ENCODE measurements around the gene RERE. TPM values are rescaled to one million over a fixed set of nuclear protein-coding genes. Genes with fewer than 3 reads are reported as not detected.
A peak's percentile ranks its signal among the peaks of the same experiment; 100 is the strongest.

Gene RERE
- total RNA-seq, 3 donors from 2014 or later, result 99.5 to 204 (median 174) TPM

DNA sequence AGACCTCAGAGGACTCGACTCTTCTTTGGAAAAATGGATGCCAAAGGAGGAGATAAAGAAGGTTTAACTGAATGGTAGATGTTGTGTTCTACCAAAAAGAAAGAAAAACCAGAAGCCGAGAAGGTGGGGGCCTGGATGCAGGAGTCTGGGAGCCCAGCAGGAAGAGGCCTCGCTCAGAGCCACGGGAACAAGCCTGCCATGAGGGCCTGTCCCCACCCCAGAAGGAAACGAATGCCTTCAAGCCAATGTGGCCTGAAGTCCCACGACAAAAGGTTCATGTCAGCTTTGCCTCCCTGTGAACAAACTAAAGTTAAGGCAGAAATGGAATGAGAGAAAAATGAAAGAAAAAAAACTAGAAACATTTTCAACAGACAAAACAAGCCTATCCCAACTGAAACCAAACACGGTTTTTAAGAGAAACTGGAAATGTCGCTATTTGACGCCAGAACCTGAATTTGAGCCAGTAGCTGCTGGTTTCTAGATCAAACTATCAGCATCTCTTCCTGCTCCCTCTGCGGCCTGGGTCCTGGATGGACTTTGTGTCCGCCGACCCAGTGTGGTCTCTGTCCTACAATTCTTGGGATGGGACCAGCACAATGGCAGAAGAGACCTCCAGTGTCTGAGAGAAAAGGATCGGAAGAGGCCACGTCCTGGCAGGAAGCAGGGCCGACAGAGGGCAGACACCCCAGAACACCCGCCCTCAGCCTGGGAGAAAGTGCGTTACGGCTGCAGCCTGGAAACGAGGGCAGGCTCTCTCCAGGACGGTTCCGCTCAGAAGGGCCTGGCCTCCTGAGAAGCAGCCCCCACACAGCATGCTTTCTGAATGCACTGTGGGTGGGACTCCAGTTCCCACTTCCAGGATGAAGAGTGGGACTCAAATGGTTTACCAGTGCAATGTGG is 464.3 kb downstream of the RERE start:
- Histone ChIP-seq H3K9me3 (no peaks in the 10 kb centered on the region), H3K4me3 (no peak overlapping the region), H3K36me3 (ENCODE audit: low read depth) (peaks cover 24% of the 10 kb centered on the region), H3K4me1 (ENCODE audit: low read depth) (no peaks in the 10 kb centered on the region)
- intact Hi-C loops (cut with DNase I, micrococcal nuclease), result no loop called here
- DNase-seq (no peak), ATAC-seq (no peak)
- TF ChIP-seq, protein P1, sequence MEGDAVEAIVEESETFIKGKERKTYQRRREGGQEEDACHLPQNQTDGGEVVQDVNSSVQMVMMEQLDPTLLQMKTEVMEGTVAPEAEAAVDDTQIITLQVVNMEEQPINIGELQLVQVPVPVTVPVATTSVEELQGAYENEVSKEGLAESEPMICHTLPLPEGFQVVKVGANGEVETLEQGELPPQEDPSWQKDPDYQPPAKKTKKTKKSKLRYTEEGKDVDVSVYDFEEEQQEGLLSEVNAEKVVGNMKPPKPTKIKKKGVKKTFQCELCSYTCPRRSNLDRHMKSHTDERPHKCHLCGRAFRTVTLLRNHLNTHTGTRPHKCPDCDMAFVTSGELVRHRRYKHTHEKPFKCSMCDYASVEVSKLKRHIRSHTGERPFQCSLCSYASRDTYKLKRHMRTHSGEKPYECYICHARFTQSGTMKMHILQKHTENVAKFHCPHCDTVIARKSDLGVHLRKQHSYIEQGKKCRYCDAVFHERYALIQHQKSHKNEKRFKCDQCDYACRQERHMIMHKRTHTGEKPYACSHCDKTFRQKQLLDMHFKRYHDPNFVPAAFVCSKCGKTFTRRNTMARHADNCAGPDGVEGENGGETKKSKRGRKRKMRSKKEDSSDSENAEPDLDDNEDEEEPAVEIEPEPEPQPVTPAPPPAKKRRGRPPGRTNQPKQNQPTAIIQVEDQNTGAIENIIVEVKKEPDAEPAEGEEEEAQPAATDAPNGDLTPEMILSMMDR (IDR thresholded peaks at IDR 0.05), result no peak

DNA sequence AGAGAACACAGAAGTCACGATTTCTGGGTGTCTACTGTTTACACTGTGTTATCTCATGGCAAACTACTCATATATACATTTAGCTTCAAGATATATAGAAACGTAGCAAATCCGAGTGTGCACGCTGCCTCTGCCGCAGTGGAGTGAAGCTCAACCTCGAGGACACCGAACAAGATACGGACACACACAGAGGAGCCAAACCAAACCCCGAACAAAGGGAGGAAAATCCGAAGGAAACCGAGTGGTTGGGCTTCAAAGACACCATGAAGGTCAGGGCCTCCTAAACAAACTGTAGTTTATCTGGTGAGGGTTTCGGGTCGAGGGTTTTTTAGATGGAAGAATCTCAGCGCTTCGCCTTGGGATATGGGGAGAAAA is 465.0 kb downstream of the RERE start:
- TF ChIP-seq, protein P1 (IDR thresholded peaks at IDR 0.05), result no peak
- DNase-seq (no peak), ATAC-seq (no peak)
- intact Hi-C loops (cut with DNase I, micrococcal nuclease), result no loop called here
- Histone ChIP-seq H3K9me3 (no peaks in the 10 kb centered on the region), H3K4me1 (ENCODE audit: low read depth) (no peaks in the 10 kb centered on the region), H3K4me3 (no peak overlapping the region), H3K36me3 (ENCODE audit: low read depth) (peaks cover 18% of the 10 kb centered on the region)

DNA sequence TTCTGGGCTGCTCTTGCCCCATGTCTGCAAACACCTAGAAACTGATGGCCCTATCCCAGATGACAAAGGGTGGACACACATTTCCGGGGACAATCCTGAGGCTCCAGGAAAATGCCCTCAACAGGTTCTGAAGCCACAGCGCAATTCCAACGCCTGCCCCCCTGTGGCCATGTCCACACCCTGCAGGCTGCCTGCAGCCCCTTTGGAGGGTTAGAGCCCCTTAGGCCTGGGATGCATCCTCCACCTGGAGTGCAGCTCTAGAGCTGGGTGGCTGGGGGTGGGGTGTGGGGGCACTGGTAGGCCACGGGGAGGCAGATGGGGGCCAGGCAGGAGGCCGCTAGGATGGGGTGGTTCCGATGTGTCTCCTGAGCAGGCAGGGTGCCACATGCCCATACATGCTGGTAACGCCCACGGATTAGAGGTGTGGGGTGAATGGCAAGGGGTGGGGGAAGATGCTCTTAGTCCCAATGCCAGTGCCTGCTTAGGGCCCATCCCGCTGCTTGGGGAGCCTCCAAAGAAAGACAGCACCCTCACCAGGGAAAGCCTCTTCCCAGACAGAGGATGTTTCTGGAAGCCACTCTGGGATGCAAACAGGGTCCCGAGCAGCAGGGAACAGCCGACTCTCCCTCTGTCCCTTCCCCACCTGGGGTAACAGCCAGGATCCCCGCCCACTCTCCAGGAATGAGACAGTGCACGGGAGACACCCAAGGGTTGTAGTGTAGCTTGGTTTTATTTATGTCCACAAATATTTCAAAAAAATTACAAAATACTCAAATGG is 465.6 kb downstream of the RERE start:
- TF ChIP-seq, protein P1 (IDR thresholded peaks at IDR 0.05), result peak; percentile 15
- intact Hi-C loops (cut with DNase I, micrococcal nuclease), result no loop called here
- Histone ChIP-seq H3K36me3 (ENCODE audit: low read depth) (peaks cover 15% of the 10 kb centered on the region), H3K4me1 (ENCODE audit: low read depth) (no peaks in the 10 kb centered on the region), H3K9me3 (no peaks in the 10 kb centered on the region), H3K4me3 (no peak overlapping the region)
- DNase-seq, result no peak
- peak; percentile 45 for ATAC-seq

DNA sequence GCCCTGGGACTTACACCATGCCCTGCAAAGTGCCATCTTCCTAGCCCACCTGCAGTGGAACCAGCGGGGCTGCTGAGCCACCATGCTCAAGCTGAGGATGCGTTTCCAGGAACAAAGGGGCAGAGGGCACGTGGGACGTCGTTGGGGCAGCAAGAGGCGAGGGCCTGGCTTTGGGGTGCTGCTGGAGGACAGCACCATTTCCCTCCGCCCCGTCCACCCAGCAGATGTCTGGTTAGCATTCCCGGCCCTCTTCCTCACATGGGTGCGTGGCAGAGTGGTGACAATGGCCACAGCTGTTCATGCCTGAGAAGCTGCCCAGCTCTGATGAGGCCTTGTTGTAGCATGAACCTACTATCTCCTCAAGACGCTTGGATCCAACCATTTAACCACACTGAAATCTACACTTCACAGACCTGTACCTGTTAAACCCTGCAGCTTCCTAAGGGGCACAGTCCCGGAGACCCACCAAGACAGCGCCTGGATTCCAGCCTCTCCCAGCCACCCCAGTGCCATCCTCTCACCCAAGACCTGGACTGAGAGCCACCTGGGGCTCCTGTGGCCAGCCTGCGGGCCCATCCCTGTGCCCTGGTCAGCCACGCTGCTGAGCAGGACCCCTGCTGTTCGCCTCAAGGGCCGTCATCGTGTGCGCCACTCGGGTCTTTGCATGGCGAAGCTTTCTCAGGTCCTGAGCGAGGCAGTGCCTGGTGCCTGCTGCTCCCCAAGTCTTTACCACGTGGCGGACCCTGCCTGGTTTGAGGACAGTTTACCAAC is 466.3 kb downstream of the RERE start:
- Histone ChIP-seq H3K36me3 (ENCODE audit: low read depth) (peaks cover 7% of the 10 kb centered on the region), H3K9me3 (no peaks in the 10 kb centered on the region), H3K4me1 (ENCODE audit: low read depth) (no peaks in the 10 kb centered on the region), H3K4me3 (no peak overlapping the region)
- ATAC-seq (peak; percentile 2), DNase-seq (no peak)
- intact Hi-C loops (cut with DNase I, micrococcal nuclease), result no loop called here
- TF ChIP-seq, protein P1 (IDR thresholded peaks at IDR 0.05), result no peak

DNA sequence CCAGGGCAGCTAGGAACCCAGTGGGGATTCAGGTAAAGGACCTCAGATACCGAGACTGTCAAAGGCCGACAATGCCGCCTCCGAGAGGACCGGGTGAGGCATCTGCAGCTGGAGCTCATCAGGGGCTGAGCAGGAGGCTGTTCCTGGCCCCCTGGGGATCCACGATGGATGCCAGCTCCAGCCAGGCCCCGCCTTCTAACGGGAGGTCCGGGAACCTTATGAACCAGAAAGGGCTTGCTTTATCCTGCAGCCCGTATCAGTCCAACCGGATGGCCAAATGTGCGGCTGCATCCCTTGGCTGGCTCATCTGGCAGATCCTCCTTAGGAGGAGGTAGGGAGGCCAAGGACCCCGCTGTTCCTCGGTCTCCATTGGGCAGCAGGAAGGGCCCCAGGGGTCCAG is 467.5 kb downstream of the RERE start:
- ATAC-seq, result peak; percentile 2
- TF ChIP-seq, protein P1 (IDR thresholded peaks at IDR 0.05), result no peak
- DNase-seq, result no peak
- no peak overlapping the region for H3K4me3 ChIP-seq
- H3K36me3 ChIP-seq (ENCODE audit: low read depth), result no peaks in the 10 kb centered on the region
- intact Hi-C loops (cut with DNase I, micrococcal nuclease), result no loop called here
- H3K4me1 ChIP-seq (ENCODE audit: low read depth), result no peaks in the 10 kb centered on the region
- H3K9me3 ChIP-seq, result no peaks in the 10 kb centered on the region

Measured in mucosa of descending colon (tissue), 3 donors.